Measurements from ENCODE around the gene TNFRSF9.

DNA sequence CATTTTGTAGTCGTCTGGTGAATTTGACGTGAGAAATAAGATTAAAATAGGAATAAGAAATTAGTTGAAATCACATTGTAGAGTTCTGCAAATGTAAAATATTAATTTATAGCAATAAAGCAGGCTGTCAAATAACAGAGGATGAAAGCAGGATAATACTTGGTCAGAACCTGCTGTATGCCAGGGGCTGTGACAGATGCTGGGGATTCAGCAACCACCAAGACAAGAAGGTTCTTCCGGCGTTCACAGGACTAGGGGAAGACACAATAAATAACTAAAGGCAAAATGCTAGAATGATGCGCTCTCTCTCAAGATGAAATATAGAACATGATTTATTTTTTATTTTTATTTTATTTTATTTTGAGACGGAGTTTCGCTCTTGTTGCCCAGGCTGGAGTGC lies 14.0 kb upstream of the TNFRSF9 start:
- TF ChIP-seq, protein P1, sequence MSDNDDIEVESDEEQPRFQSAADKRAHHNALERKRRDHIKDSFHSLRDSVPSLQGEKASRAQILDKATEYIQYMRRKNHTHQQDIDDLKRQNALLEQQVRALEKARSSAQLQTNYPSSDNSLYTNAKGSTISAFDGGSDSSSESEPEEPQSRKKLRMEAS (CRISPR knock-in tag; IDR thresholded peaks at IDR 0.05) = no peak
- TF ChIP-seq, protein P2, sequence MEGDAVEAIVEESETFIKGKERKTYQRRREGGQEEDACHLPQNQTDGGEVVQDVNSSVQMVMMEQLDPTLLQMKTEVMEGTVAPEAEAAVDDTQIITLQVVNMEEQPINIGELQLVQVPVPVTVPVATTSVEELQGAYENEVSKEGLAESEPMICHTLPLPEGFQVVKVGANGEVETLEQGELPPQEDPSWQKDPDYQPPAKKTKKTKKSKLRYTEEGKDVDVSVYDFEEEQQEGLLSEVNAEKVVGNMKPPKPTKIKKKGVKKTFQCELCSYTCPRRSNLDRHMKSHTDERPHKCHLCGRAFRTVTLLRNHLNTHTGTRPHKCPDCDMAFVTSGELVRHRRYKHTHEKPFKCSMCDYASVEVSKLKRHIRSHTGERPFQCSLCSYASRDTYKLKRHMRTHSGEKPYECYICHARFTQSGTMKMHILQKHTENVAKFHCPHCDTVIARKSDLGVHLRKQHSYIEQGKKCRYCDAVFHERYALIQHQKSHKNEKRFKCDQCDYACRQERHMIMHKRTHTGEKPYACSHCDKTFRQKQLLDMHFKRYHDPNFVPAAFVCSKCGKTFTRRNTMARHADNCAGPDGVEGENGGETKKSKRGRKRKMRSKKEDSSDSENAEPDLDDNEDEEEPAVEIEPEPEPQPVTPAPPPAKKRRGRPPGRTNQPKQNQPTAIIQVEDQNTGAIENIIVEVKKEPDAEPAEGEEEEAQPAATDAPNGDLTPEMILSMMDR (IDR thresholded peaks at IDR 0.05) = no peak
- TF ChIP-seq NR1H2 (CRISPR knock-in tag; IDR thresholded peaks at IDR 0.05) = no peak
- no peak for TF ChIP-seq HMGA2 (CRISPR knock-in tag; IDR thresholded peaks at IDR 0.05)
- no peak for TF ChIP-seq ZNF512 (CRISPR knock-in tag; IDR thresholded peaks at IDR 0.05; ENCODE audit: borderline replicate concordance)
- TF ChIP-seq NFYB (CRISPR knock-in tag; conservative IDR thresholded peaks at IDR 0.05; ENCODE audit: low read depth) = no peak
- TF ChIP-seq ETV6 (CRISPR knock-in tag; IDR thresholded peaks at IDR 0.05) = no peak
- no peak for TF ChIP-seq KAT7 (CRISPR knock-in tag; IDR thresholded peaks at IDR 0.05; ENCODE audit: borderline replicate concordance)
- TF ChIP-seq, protein P3, sequence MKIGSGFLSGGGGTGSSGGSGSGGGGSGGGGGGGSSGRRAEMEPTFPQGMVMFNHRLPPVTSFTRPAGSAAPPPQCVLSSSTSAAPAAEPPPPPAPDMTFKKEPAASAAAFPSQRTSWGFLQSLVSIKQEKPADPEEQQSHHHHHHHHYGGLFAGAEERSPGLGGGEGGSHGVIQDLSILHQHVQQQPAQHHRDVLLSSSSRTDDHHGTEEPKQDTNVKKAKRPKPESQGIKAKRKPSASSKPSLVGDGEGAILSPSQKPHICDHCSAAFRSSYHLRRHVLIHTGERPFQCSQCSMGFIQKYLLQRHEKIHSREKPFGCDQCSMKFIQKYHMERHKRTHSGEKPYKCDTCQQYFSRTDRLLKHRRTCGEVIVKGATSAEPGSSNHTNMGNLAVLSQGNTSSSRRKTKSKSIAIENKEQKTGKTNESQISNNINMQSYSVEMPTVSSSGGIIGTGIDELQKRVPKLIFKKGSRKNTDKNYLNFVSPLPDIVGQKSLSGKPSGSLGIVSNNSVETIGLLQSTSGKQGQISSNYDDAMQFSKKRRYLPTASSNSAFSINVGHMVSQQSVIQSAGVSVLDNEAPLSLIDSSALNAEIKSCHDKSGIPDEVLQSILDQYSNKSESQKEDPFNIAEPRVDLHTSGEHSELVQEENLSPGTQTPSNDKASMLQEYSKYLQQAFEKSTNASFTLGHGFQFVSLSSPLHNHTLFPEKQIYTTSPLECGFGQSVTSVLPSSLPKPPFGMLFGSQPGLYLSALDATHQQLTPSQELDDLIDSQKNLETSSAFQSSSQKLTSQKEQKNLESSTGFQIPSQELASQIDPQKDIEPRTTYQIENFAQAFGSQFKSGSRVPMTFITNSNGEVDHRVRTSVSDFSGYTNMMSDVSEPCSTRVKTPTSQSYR (CRISPR knock-in tag; IDR thresholded peaks at IDR 0.05) = no peak
- no peak for TF ChIP-seq ZBTB21 (CRISPR knock-in tag; IDR thresholded peaks at IDR 0.05; ENCODE audit: borderline replicate concordance)
